Measurements from ENCODE around the gene C22orf23.

C22orf23 gene

DNA sequence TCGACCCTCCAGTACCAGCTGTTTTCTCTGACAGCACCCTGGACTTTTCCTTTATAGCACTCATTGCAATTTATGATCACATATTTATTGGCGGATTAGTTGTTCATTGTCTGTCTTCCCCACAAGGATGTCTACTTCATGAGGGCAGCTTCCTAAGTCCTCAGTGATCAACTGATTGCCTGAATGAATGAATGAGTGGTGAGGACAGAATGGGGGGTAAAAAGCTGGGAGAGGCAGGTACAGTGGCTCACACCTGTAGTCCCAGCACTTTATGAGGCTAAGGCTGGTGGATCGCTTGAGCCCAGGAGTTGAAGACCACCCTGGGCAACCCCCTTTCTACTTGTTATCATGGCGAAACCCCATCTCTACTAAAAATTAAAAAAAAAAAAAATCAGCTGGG lies 42.1 kb upstream of the C22orf23 start:
- TF ChIP-seq, protein P1, sequence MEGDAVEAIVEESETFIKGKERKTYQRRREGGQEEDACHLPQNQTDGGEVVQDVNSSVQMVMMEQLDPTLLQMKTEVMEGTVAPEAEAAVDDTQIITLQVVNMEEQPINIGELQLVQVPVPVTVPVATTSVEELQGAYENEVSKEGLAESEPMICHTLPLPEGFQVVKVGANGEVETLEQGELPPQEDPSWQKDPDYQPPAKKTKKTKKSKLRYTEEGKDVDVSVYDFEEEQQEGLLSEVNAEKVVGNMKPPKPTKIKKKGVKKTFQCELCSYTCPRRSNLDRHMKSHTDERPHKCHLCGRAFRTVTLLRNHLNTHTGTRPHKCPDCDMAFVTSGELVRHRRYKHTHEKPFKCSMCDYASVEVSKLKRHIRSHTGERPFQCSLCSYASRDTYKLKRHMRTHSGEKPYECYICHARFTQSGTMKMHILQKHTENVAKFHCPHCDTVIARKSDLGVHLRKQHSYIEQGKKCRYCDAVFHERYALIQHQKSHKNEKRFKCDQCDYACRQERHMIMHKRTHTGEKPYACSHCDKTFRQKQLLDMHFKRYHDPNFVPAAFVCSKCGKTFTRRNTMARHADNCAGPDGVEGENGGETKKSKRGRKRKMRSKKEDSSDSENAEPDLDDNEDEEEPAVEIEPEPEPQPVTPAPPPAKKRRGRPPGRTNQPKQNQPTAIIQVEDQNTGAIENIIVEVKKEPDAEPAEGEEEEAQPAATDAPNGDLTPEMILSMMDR (conservative IDR thresholded peaks at IDR 0.05; ENCODE audit: low read length): no peak
- H3K4me3 ChIP-seq (ENCODE audit: low read length): no peak overlapping the region
- DNase-seq (ENCODE audit: low read depth): no peak

DNA sequence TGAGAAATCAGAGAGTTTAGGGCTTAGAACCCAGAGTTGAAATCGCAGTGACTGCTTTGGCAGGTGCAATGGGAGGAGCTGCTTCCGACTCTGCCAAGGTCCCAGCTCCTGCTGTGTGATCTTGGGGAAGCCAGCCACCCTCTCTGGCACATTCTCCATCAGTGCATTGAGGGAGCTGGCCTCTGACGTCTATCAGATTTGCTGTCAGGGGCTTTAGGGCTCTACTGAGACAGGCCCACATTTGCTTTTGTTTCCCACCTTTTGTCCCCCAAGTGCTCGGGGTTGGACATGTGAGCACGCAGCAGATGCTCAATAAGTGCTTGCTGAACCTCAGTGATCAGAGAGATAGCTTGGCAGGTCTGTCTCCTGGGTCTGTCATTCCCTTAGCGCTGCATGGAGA lies 41.6 kb upstream of the C22orf23 start:
- no peak for DNase-seq (ENCODE audit: low read depth)
- H3K4me3 ChIP-seq (ENCODE audit: low read length): no peak overlapping the region
- TF ChIP-seq, protein P1 (conservative IDR thresholded peaks at IDR 0.05; ENCODE audit: low read length): no peak

DNA sequence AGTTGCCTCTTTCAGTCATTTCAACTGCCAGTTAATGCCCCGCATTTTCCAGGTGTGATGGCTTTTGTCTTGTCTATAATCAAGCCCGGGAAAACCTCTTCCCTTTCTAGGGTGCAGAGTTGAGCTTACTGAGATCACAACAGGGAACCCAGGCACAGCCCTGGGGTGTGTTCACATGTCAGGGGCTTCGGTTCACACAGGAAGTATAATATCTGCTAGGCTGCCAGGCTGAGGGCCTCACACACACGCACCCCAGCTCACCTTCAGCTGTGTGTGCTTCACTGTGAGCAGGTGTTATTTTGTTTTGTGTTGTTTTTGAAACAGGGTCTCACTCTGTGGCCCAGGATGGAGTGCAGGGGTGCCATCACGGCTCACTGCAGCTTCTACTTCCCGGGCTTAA lies 40.6 kb upstream of the C22orf23 start:
- TF ChIP-seq, protein P1 (conservative IDR thresholded peaks at IDR 0.05; ENCODE audit: low read length): no peak

DNA sequence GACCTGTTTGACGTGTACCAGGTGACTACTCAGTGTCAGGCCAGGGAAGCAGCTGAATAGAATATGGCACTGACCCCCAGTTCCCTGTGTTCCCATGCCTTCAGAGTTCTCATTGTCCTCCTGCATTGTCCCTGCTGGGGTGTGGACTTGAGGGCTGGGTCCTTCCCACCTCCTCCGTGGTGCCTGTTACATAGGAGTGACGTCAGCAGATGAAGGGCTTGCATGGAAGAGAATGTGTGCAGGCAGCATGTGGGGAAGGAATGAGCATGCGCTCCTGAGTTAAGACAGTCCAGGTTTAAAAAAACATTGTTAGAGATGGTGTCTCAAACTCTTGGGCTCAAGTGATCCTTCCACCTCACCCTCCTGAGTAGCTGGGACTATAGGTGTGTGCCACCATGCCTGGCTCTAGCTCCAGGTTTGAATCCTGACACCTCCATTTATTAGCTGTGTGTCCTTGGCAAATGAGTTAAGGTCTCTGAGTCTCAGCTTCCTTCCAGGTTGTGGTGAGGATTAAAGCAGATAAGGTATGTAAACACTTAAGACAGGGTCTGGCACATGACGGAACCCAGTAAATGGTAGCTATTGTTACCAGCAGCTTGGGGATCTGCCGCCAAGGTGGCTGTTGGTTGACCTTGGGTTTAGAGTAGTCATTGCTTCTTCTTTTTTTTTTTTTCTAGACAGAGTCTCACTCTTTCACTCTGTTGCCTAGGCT lies 38.5 kb upstream of the C22orf23 start:
- H3K4me3 ChIP-seq (ENCODE audit: low read length): no peak overlapping the region
- TF ChIP-seq, protein P1 (conservative IDR thresholded peaks at IDR 0.05; ENCODE audit: low read length): no peak
- DNase-seq (ENCODE audit: low read depth): no peak

More for the DNA sequence above, 40.6 kb upstream of the C22orf23 start:
- no peak overlapping the region for H3K4me3 ChIP-seq (ENCODE audit: low read length)
- no peak for DNase-seq (ENCODE audit: low read depth)

DNA sequence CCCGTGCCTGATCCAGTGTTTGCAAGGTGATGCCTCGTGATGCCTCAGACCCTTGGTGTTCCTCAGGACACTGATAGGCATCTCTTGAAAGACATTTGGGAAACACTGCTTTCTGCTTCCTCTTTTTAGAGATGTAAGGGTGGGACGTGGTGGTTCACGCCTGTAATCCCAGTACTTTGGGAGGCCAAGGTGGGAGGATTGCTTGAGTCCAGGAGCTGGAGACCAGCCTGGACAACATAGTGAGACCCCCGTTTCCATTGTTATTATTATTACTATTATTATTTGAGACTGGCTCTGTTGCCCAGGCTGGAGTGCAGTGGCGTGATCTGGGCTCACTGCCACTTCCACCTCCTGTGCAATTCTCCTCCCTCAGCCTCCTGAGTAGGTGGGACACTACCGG lies 37.5 kb upstream of the C22orf23 start:
- no peak overlapping the region for H3K4me3 ChIP-seq (ENCODE audit: low read length)
- no peak for DNase-seq (ENCODE audit: low read depth)
- TF ChIP-seq, protein P1 (conservative IDR thresholded peaks at IDR 0.05; ENCODE audit: low read length): no peak

DNA sequence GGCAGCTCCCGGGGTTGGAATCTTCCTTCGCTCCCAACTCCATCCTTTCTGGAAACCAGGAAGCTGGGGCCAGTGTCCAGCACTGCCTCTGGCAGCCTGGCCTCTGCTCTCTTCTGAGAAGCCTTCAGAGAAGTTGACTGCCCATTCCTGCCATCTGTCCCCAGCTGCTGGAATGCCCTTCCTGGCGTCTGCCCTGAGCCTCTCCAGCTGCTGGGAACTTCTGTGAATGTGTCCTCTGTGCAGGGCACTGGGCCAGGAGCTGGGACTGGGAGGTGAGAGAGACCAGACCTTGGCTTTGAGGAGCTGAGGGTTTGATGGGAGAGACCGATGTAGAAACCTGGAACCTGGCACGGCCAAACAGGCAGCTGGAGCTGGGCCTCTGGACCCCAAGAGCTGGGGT lies 36.9 kb upstream of the C22orf23 start:
- no peak for DNase-seq (ENCODE audit: low read depth)
- no peak overlapping the region for H3K4me3 ChIP-seq (ENCODE audit: low read length)
- TF ChIP-seq, protein P1 (conservative IDR thresholded peaks at IDR 0.05; ENCODE audit: low read length): no peak
